Occipital lobe (tissue), 2 donors: Measurements from ENCODE around the gene GLYATL1B. TPM values are rescaled to one million over a fixed set of nuclear protein-coding genes. Genes with fewer than 3 reads are reported as not detected.
"Not testable (repeated sequence)": the region's sequence is repeated elsewhere in the genome, so short reads cannot be mapped to it uniquely, and the experiment has no call there.

Experiments
- DNase-seq: peaks from one replicate; lab custom pipeline; 2025; lab: John Stamatoyannopoulos, UW
- total RNA-seq: library from RNA; depleted of rRNA; stranded (reverse); fragments of >200 nt; gene quantifications from one replicate; pipeline ENCODE4 v1.2.3, GENCODE V29; 2014

The GLYATL1B gene
- total RNA-seq, 1 donor from 2014 or later: not detected

DNA sequence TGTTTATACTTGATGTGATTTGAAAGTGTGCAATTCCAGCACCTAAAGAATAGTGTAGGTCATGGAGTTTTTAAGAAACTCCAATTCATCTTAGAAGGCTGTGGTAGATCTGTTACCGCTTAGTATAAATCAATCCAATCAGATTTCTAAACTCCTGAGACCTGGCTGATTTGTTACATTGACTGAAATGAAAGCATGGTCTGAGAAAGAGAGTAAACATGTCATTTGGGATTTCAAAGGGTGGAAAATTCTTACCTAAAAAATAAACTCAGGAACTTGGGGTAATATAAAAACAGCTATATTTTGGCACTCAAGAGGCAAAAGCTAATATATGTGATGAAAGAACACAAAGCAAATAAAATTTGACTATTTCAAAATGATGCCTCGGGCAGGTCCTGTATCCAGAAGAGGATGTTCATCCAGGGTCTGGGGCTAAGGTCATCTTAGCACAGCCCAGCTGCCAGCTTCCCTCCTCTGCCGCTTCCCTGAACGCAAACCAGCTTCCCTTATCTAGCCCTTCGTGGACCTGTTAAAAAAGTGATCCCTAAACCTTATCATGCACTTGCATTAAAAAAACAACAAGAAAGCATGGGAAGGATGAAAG is 10.0 kb downstream of the GLYATL1B start:
- not testable (repeated sequence) for DNase-seq

DNA sequence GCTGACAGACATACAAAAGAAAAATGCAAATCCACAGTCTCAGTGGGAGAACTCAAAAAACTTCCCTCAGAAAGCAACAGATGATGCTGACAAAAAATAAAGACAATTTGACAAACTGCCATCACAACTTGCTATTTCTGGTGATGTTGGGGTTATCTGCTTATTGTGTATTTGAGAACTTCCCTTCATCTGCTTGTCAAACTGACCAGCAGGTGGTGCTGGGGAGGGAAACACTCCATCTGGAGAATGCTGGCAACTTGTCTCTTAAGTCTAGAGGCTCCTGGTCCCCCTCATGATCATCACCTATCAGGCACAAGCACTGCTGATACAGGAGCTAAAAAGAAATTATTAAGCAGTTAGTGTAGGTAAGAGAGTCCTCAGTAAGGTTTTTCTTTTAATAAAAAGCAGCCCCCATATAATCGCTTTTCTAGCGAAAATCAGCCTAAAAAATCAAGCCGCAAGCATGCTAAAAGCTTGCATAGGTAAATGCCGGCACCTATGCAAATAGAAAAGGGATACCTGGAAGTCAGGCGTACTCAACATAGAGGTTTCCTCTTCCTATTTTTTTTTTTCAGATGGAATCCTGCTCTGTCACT is 11.1 kb downstream of the GLYATL1B start:
- no peak for DNase-seq

DNA sequence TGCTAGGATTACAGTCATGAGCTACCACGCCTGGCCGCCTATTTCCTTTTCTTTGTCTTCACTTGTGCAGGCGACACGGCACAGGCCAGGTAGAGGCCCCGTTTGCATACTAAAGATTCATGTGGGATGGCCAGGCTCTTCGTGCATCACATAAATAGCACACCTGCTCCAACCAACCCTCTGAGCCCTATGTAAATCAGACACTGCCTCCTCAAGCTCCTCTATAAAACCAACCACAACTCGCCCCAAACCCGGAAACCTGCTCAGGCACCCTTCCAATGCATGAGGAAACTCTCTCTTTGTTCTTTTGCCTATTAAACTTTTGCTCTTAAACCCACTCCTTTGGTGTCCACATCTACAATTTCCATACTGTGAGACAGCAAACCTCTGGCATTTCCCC is 11.8 kb downstream of the GLYATL1B start:
- DNase-seq: not testable (repeated sequence)

DNA sequence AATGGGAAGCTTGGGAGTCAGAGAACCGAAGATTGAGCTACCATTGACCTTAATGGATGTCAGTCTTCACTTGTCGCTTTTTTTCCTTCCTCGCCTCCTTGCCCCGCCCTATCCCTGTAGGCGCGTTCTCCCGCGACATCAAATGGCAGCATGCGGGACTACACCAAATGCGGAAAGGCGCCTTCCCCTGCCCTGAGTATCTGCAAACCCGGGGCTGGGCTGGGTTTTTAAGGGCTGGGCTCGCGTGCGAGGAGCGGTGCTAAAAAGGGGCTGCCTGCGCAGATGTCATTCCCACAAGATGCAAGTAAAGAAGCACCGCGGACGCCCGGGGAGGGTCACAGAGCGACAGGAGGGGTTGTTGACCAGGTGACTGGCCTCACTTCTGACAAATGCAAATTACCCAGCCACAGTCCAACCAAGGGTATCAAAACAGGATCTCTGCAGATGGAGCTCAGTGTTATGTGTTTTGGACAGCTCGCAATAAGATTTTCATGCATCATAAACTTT is 16.2 kb downstream of the GLYATL1B start:
- DNase-seq: no peak

DNA sequence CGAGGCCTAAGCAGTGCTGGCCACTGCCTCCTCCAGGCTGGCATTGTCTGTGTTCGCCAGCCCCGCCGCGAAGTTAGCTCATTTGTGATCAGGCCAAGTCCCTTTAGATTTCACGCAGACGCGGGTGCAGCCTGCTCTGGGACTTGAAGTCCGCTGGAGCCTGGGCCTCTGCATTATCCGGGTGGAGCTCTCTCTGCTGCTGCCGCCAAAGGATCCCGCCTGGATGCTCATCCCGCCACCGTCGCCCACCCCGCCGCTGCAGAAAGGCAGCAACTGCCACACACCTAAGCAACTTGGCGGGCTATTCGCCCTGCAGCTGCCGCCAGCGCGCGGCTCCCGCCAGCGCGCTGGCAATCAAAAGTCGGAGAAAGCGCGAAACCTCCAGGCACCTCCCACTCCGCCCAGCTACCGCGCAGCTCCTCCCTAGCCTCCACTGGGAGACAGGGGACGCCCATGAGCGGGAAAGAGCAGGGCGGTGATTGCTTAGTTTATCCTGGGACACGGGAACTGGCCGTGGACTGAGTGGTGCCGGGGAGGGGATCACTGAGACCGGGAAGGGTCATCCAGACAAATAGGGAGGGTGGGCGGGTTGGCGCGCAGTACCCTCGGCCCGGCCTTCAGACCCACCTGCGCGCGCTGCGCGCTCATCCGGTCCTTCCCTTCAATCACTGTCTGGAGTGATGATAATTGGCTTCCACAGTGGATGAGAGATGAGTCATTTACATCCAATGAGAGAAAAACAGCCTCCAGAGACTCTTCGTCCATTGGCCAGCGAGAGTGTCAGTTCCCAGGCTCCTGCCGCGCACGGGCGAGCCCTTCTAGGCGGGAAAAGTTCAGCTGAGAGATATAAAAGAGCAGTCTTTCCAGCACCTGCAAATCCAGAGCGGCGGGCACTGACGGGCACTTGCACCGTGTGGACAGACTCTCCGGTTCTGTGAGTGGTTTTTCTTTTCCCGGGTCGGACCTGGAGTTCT is 20.5 kb downstream of the GLYATL1B start, which contains the start of gene FAM111B:
FAM111B (plus strand) TSS at position 875 of the 974 bp plus-strand sequence. CDS start 2,389 bp downstream, outside the sequence.
- DNase-seq: peak; percentile 69

DNA sequence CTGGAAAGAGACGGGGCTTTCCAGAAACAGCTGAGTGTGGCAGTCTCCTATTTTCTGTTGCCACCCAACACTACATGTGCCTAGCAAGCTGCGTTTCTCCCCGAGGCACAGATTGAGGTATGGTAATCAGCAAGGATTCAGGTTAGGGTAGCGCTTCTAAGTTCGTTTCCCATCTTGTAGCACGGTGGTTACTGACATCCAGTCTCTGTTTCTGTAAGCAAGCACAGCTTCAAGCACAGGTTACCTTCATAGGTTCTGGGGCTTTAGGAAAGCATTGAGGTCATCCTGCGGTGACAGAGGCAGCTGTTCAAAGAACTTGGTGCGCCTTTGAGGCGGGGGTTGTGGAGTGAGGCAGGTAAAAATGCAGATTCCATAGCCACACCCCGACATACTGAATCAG is 21.6 kb downstream of the GLYATL1B start:
- DNase-seq: not testable (repeated sequence)

DNA sequence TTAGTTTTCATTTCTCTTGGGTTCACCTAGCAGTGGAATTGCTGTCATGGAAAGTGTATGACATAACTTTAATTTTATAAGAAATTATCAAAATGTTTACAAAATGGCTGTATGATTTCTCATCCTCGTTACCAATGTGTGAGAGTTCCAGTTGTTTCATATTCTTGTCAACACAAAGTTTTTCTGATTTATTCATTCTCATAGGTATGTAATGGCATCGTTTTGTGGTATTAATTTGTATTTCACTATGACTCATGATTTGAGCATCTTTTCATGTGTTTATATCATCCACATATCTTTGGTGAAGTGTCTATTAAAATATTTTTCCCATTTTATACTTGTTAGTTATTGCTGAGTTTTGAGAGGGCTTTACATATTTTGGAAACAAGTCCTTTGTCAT is 26.4 kb downstream of the GLYATL1B start:
- DNase-seq: no peak

DNA sequence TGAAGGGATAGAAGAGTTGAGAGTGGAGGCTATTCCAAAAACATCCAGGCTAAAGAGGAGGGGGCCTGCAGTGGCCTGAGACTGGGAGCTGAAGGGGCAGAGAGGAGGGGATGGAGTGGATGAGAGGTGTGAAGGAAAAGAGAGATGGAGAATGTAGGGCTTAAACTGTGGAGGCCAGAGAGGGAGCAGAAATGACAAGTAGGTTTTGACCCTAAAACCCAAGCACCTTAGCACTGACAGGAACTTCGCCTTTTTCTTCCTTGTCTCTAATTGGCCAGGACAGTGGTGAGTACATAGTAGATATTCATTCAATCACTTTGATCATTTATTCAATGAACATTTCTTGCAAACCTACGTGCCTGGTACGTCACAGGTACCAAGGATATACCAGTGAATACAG is 28.2 kb downstream of the GLYATL1B start:
- DNase-seq: no peak

DNA sequence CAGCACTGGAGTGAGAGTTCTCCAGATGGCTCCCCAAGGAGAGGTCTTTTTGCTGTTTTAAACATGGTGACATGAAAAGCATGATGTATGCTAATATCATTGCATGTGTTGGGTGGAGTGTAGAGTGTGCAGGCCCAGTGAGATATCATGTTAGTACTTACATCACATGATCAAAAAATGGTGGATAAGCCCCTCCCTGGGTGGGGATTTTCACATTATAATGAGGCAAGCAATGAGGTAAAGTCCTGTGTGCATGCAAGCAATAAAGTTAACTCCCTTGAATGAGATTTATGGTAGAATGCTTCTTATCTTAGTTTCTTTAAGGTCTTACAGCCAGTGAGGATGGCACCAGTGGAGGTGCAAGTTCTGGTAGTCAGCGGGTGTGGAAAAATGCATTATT is 29.4 kb downstream of the GLYATL1B start:
- no peak for DNase-seq

DNA sequence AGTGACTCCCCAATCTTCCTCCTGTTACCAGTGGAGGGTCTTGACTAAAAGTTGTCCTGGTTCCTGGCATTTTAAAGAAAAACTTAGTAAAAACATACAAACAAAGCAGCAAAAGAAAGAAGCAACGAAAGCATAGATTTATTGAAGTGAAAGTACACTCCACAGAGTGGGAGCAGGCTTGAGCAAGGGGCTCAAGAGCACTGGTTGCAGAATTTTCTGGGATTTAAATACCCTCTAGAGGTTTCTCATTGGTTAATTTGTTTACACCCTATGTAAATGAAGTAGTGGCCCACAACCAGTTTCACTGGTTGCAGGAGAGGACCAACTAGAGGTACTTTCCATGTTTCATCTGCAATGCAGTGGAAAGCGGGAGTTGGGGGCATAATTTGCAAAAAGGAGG is 31.7 kb downstream of the GLYATL1B start:
- DNase-seq: no peak

DNA sequence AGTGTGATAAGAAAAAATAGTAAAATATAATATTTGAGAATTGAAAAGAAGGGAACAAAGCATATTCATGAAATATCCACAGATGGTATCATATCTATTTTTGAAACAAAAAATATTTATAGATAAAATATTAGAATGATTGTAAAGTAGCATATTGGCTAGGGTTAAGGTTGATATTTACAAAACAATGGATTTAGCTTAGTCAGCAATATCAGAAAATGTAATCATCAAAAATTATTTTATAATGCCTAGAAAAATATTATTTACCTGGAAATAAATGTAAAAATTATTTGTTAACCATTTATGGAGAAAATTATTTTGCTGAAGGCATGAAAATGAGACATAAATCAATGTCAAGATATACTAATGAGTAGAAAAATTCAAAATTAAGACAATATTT is 33.7 kb downstream of the GLYATL1B start:
- no peak for DNase-seq

DNA sequence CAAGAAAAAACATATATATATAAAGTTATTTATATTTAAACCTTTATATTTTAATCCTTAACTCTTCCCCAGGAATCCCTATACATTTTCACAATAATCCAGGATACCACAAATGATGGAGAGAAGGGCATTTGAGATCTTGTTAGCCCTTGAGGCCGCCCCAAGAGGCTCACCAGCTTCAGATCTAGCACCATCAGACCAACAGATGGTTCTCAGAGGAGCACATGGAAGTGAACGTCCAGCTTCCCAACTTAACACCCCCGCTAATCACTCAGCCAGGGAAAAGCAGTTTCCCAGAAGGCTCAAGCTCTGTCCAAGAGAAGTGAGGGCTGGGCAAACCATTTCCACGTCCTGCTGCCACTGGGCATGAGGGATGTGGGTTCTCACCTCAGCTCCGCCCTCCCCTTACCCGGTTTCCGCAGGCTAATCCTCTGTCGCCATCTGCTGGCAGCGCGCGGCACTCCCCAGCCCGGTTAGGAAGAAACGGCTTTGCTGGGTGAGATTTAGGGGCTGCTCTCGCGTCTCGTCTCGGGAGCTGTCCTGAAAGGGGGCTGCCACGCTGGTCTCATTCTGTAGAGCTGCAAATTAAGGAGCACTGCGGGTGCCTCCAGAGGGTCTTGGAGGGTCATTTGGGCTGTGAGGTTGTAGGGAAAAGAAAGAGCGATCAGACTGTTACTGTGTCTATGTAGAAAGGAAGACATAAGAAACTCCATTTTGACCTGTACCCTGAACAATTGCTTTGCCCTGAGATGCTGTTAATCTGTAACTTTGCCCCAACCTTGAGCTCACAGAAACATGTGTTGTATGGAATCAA is 49.7 kb downstream of the GLYATL1B start:
- DNase-seq: peak; percentile 64

DNA sequence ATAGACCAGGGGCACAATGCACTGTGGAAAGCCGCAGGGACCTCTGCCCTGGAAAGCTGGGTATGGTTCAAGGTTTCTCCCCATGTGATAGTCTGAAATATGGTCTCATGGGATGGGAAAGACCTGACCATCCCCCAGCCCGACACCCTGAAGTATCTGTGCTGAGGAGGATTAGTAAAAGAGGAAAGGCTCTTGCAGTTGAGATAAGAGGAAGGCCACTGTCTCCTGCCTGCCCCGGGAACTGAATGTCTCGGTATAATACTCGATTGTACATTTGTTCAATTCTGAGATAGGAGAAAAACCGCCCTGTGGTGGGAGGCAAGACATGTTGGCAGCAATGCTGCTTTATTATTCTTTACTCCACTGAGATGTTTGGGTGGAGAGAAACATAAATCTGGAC is 50.4 kb downstream of the GLYATL1B start:
- DNase-seq: not testable (repeated sequence)

DNA sequence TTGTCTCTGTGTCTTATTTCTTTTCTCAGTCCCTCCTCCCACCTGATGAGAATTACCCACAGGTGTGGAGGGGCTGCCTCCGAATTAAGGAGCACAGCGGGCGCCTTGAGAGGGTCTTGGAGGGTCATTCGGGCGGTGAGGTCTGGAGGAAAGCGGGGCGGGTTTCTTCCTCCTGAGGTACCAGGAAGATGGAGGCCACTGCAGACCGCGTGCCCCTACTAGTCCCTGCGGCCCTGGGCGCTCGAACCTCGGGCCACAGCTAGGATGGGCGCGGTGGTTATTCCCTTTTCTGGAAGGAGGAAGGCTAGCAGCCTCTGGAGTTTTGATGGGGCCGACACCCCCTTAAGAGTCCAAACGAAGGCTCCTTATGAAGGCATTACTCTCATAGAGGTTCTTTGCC is 51.1 kb downstream of the GLYATL1B start:
- DNase-seq: no peak

DNA sequence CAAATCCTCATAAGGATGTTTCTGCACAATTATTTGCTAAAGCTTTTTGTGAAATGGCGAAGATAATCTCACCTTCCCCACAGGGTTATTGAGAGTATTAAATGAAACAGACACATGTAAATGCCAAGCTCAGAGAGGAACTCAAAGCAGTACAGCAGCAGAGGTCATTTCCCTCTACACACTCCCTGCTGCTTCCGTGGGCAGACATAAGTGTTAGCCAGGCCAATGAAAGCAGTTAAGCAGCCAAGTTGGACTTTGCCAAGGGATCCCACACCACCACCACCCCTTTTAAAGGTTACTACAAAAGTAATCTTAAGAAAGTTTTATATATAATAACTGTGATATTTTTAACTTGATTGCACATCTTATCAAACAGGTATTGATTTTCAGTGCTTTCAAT is 52.5 kb downstream of the GLYATL1B start:
- no peak for DNase-seq

DNA sequence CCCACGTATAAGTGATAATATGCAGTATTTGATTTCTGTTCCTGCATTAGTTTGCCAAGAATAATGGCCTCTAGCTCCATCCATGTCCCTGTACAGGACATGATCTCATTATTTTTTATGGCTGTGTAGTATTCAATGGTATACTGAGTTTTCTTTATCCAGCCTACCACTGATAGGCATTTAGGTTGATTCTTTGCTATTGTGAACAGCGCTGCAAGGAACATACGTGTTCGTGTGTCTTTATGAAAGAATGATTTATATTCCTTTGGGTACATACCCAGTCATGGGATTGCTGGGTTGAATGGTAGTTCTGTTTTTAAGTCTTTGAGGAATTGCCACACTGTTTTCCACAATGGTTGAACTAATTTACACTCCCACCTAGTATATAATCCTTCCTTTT is 55.1 kb downstream of the GLYATL1B start:
- no peak for DNase-seq

DNA sequence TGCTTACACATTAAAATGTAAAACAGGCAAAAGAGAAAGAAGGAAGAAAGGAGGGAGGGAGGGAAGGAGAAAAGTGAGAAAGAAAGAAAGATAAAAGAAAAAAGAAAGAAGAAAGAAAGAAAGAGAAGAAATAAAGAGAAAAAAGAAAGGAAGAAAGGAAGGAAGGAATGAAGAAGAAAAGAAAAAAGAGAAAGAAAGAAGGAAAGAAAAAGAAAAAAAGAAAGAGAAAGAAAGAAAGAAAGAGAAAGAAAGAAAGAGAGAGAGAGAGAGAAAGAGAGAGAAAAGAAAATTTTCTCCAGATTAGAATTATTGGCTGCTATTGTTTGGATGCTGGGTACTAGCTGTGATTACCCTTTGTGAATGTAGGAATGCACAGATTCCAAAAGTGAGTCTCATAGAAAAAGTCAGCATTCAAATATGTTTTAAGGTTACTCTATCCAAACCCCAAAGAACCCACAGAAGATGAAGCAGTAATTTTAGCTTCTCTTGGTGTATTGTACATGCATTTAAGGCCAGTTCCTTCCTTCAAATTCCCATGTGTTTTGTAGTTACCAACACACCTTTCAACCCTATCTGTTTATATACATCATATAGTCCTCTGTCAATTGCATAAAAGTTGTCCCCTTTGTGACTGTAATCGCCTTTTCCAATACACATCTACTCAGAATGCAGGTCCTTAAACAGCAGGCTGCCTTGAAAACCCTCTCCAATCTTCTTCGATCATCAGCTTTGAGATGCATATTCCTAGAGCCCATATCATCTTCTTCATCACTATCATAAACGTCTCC is 55.8 kb downstream of the GLYATL1B start:
- DNase-seq: no peak

DNA sequence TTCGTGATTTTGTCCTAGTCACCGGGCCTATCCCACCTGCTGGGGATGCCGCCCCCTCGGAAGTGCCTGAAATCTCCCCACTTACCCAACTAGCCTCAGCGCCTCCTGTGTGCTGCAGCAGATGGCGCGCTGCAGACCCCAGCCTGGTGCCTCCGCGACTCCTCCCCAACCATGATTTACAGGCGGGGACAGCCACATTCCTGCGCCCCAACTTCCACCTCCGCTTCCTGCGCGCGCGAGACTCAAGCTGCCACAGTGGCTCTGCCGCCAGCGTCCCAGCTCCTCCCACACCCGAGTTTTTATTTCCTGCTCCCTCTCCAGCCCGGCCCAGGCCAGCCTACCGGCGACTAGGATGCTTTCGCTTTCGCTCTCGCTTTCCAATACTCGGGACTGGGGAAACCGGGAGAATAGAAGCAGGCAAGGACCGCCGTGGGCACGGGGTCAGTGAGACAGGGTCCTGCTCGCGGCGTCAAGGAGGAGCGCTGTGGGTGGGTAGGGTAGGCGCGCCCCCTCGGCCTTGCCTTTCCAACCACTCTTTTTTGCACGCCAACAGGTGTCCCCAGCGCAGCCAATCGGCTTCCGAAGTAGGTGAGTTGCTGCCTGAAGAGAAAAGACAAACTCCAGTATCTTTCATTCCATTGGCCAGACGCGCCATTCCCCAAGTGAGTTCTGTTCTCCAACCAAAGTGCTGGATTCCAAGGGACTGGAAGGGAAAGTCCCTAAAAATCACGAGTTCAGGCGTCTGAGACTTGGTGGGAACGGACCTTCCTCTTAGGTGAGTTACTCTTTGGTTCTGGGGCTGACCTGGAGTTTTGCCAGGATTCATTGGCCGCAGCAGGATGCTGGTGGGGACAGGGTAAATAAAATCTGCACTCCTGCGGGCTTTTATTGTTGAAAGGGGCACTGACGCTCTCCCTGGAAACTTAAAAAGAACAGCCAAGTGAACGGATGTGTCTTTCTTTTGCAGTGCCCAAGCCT is 56.7 kb downstream of the GLYATL1B start, which contains the start of gene FAM111A:
FAM111A (plus strand) TSS at position 327 of the 978 bp plus-strand sequence. CDS start 6,017 bp downstream, outside the sequence.
- DNase-seq: peak; percentile 81

DNA sequence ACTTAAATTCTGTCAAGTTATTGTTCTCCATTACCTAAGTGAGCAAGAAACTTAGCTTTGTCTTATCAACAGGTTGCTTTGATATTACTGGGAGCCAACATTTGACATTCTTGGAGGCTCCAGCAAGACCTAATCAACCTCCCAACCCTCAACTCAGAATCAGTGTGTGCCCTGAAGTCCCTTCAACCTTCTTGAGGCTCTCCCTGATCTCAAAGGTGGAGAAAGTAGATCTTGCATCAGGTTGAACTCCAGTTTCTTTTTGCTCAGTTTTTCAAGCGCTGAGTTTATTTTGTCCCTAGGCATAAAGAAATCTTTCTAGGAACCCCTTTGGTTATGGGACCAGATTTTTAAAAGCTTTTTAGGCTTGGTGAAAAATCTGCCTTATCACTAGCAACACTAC is 58.0 kb downstream of the GLYATL1B start:
- DNase-seq: no peak
